GM12878 (cell line): ENCODE measurements around the gene CSF2. TPM values are rescaled to one million over a fixed set of nuclear protein-coding genes. Genes with fewer than 3 reads are reported as not detected.

Experiments
- ATAC-seq: fragments of 200-7000 bp; cut with Tn5 transposase; 3 replicates; pipeline ENCODE4 v1.9.1; 2020; ENCODE audit warnings: mild to moderate bottlenecking, moderate library complexity
- BruUV-seq: library from RNA; stranded (reverse); fragments of 400-500 nt; replicated peaks from 2 replicates; lab custom pipeline; 2021; lab: Mats Ljungman, UMichigan
- CTCF ChIA-PET: fragments of 300-600 bp; sonication (Branson Sonifier 250); formaldehyde crosslinking; extraction: SDS; loops from one replicate; lab custom pipeline; 2021; ENCODE audit warnings: inconsistent platforms; lab: Yijun Ruan, JAX
- POLR2A ChIA-PET: fragments of 350-600 bp; formaldehyde crosslinking; extraction: SDS; loops from one replicate; lab custom pipeline; 2021; ENCODE audit warnings: inconsistent platforms; lab: Charles Lee
- RAD21 ChIA-PET: fragments of 300-600 bp; sonication (Branson Sonifier 250); formaldehyde crosslinking; loops from one replicate; lab custom pipeline; 2023; ENCODE audit warnings: antibody characterized with exemption; ENCODE audit not compliant: unreplicated experiment; lab: Charles Lee
- SMC1A ChIA-PET: fragments of 300-600 bp; sonication (Branson Sonifier 250); formaldehyde crosslinking; loops from one replicate; lab custom pipeline; 2023; ENCODE audit not compliant: unreplicated experiment, uncharacterized antibody; lab: Charles Lee
- DNase-seq: peaks from one replicate; pipeline ENCODE4 v3.0.0-alpha.2; 2011; ENCODE audit warnings: low read depth, low spot score
- FAIRE-seq: peaks from 3 replicates; lab custom pipeline; 2011; peaks lifted over from hg19 to GRCh38; lab: Jason Lieb, UNC
- H2AFZ ChIP-seq: 2 replicates; pipeline ENCODE4 v1.6.0; 2011; ENCODE audit warnings: low read depth, low read length, control low read depth; ENCODE audit not compliant: control insufficient read depth
- H3K27ac ChIP-seq: 2 replicates; pipeline ENCODE4 v1.5.1; 2011; ENCODE audit warnings: control low read depth; ENCODE audit not compliant: control insufficient read depth, insufficient read depth
- H3K27me3 ChIP-seq, 2 experiments: replicated peaks in 1 of 2; 2 replicates each; pipeline versions ENCODE4 v1.6.0 to v1.6.1; 2011; ENCODE audit warnings: low read length in 1 of 2; ENCODE audit not compliant: control insufficient read depth in 2 of 2, insufficient read depth in 2 of 2
- H3K36me3 ChIP-seq, 2 experiments: 2 replicates each; pipeline ENCODE4 v1.5.1; 2011; ENCODE audit warnings: low read length in 1 of 2; ENCODE audit not compliant: control insufficient read depth in 2 of 2, insufficient read depth in 2 of 2
- H3K4me1 ChIP-seq: 2 replicates; pipeline ENCODE4 v1.6.1; 2011; ENCODE audit warnings: mild to moderate bottlenecking, low read length, moderate library complexity, mixed read lengths; ENCODE audit not compliant: control insufficient read depth, insufficient read depth
- H3K4me2 ChIP-seq: 2 replicates; pipeline ENCODE4 v1.6.0; 2011; ENCODE audit warnings: control low read depth; ENCODE audit not compliant: control insufficient read depth, insufficient read depth
- H3K4me3 ChIP-seq: fragments of 200-600 bp; sonication (generic); 2 replicates; pipeline ENCODE4 v1.5.1; 2016
- H3K79me2 ChIP-seq: 2 replicates; pipeline ENCODE4 v1.6.0; 2011; ENCODE audit warnings: low read length; ENCODE audit not compliant: control insufficient read depth, insufficient read depth
- H3K9ac ChIP-seq: 2 replicates; pipeline ENCODE4 v1.8.0; 2011; ENCODE audit warnings: low read length, control low read depth, mixed read lengths; ENCODE audit not compliant: control insufficient read depth, insufficient read depth
- H3K9me3 ChIP-seq: replicated peaks from 3 replicates; pipeline ENCODE4 v1.5.1; 2011; ENCODE audit warnings: mild to moderate bottlenecking, low read length; ENCODE audit not compliant: control insufficient read depth, insufficient read depth
- H4K20me1 ChIP-seq: 2 replicates; pipeline ENCODE4 v1.6.0; 2011; ENCODE audit not compliant: control insufficient read depth, insufficient read depth
- ASH2L ChIP-seq: fragments of 300-600, 200-600 bp; sonication (generic); IDR thresholded peaks from 2 replicates; pipeline ENCODE4 v1.6.1; 2017; ENCODE audit warnings: low read depth, mild to moderate bottlenecking, borderline replicate concordance
- NFYA ChIP-seq: IDR thresholded peaks from 2 replicates; pipeline ENCODE4 v1.6.1; 2011; ENCODE audit warnings: low read depth, mild to moderate bottlenecking, low read length, improper control_type of control experiment, borderline replicate concordance
- PAX5 ChIP-seq: IDR thresholded peaks from 2 replicates; pipeline ENCODE4 v1.6.1; 2011; ENCODE audit warnings: low read depth, low read length, borderline replicate concordance
- PBX3 ChIP-seq: IDR thresholded peaks from 2 replicates; pipeline ENCODE4 v1.6.1; 2011; ENCODE audit warnings: mild to moderate bottlenecking, low read depth, low read length, moderate library complexity; ENCODE audit not compliant: insufficient replicate concordance
- RB1 ChIP-seq: fragments of 450-650 bp; formaldehyde crosslinking; IDR thresholded peaks from 2 replicates; pipeline ENCODE4 v1.6.1; 2017; ENCODE audit warnings: mild to moderate bottlenecking, borderline replicate concordance
- SUPT20H ChIP-seq: IDR thresholded peaks from 2 replicates; pipeline ENCODE4 v1.6.1; 2011; ENCODE audit warnings: low read depth, mild to moderate bottlenecking, low read length, moderate library complexity, borderline replicate concordance; ENCODE audit not compliant: control insufficient read depth
- TBL1XR1 ChIP-seq: IDR thresholded peaks from 2 replicates; pipeline ENCODE4 v1.6.1; 2012; ENCODE audit warnings: low read depth, low read length, improper control_type of control experiment
- WGBS: methylation state at CpG from one replicate; pipeline ENCODE4 v1.1.6; 2016; ENCODE audit warnings: low lambda C conversion rate; ENCODE audit not compliant: insufficient replicate concordance, insufficient coverage; ENCODE audit errors: missing lambda C conversion rate; 5-methylcytosine and 5-hydroxymethylcytosine counted together
- in situ Hi-C: fragments of 300-500 bp; cut with MboI; formaldehyde crosslinking; loops from 9 replicates; pipeline ENCODE4 v1.14.3; 2018; ENCODE audit warnings: mixed read lengths
- intact Hi-C: fragments of 100-400 bp; cut with micrococcal nuclease; formaldehyde crosslinking; loops from one replicate; pipeline ENCODE4 v1.14.2; 2022; ENCODE audit not compliant: unreplicated experiment
- polyA plus RNA-seq, 11 experiments: library from polyadenylated mRNA; depleted of rRNA in 4 of 11; unstranded in 6 of 11; stranded (reverse) in 5 of 11; fragments of >200 nt; fragmentation: Nextera tagmentation in 4 of 11; fragmentation: Illumina TruSeq in 1 of 11; extraction: Ambion mirVana in 4 of 11; extraction: Trizol in 1 of 11; gene quantifications; 1 replicate in 1 of 11; 2 replicates in 10 of 11; pipeline versions ENCODE4 v1.2.1 to v1.2.3, GENCODE V29; 2011 to 2016; ENCODE audit warnings: inconsistent platforms in 2 of 11, missing spikeins in 2 of 11, low read depth in 1 of 11
- total RNA-seq, 4 experiments: library from RNA; depleted of rRNA in 3 of 4; stranded (reverse); fragments of >200 nt in 3 of 4; fragmentation: Illumina TruSeq in 1 of 4; extraction: Trizol in 1 of 4; gene quantifications; 2 replicates each; pipeline versions ENCODE4 v1.2.1 to v1.2.3, GENCODE V29; 2013 to 2021

The CSF2 gene
- total and polyA plus RNA-seq, 10 of the 15 experiments (the other 5 are each of a cell fraction or from before 2014, with no cell fraction given) = 0.15 to 2.0 (median 0.69) TPM; not detected in 2

- TF ChIP-seq SUPT20H = no peak
- no peak for TF ChIP-seq NFYA
- no peak for TF ChIP-seq PAX5
Observed at GRCh38 chr5:132065951-132066701, 7.5 kb upstream of the CSF2 start (continued).

GRCh38 chr5:132066871-132067270 is 6.7 kb upstream of the CSF2 start:
- no peak for DNase-seq
- no peak for TF ChIP-seq TBL1XR1
- no peak for TF ChIP-seq ASH2L
- no peak for TF ChIP-seq SUPT20H
- no peak for TF ChIP-seq PBX3
- TF ChIP-seq RB1 = no peak
- Histone ChIP-seq H4K20me1 (peaks cover 5% of the 10 kb centered on the region; the same call in 1 of the 2 replicates), H3K9ac (no peak overlapping the region), H3K27me3 (no peaks in the 10 kb centered on the region), H3K79me2 (no peaks in the 10 kb centered on the region), H3K4me1 (no peaks in the 10 kb centered on the region; the same call in 1 of the 2 replicates), H3K9me3 (no peaks in the 10 kb centered on the region), H2AFZ (no peak overlapping the region), H3K4me2 (no peak overlapping the region), H3K4me3 (no peak overlapping the region), H3K27ac (no peak overlapping the region), H3K36me3 (no peaks in the 10 kb centered on the region)
- ChIA-PET SMC1A (interaction anchor here (0.8 to 2.3 kb wide), 3 partner anchors 30 to 113 kb away, joined by 3 to 6 read pairs (median 3); no protein-coding TSS in a partner anchor), RAD21 (interaction anchor here (1.5 to 1.7 kb wide), 2 partner anchors 111 to 171 kb away, joined by 4 read pairs; no protein-coding TSS in a partner anchor), POLR2A (no interaction called here), CTCF (interaction anchor here (0.8 to 3.8 kb wide), 4 partner anchors 47 to 112 kb away, joined by 3 to 41 read pairs (median 8); no protein-coding TSS in a partner anchor)
- no TSS peak for BruUV-seq
- no peak for FAIRE-seq
- WGBS = 58% methylated on average over 4 of the region's 4 CpGs
- no peak for ATAC-seq
- intact Hi-C loops (no loop called here), in situ Hi-C loops (loop anchor here (5.0 kb wide), 3 partner anchors 65 to 290 kb away; no protein-coding TSS in a partner anchor)
